Stimulated activated naive CD8-positive, alpha-beta T cell treated with anti-CD3 and anti-CD28 coated beads, Interleukin-15, Interleukin-2, amounts not matched to agents 100 ng/mL and 50 ng/mL, for 24 hours (primary cell): ENCODE measurements around the gene DZIP3.

Experiments used
- H3K27ac Mint-ChIP-seq: one replicate; pipeline ENCODE4 v1.8.0; 2021; ENCODE audit warnings: mild to moderate bottlenecking, mixed read lengths
- H3K27me3 Mint-ChIP-seq: one replicate; pipeline ENCODE4 v1.8.0; 2021; ENCODE audit warnings: mixed read lengths
- H3K36me3 Mint-ChIP-seq: one replicate; pipeline ENCODE4 v1.8.0; 2021; ENCODE audit warnings: low read depth, mixed read lengths
- H3K4me1 Mint-ChIP-seq: one replicate; pipeline ENCODE4 v1.8.0; 2021; ENCODE audit warnings: low read depth, mixed read lengths
- H3K4me3 Mint-ChIP-seq: one replicate; pipeline ENCODE4 v1.8.0; 2021; ENCODE audit warnings: mild to moderate bottlenecking, mixed read lengths
- H3K9me3 Mint-ChIP-seq: one replicate; pipeline ENCODE4 v1.8.0; 2021; ENCODE audit warnings: mixed read lengths

The DZIP3 gene

DNA sequence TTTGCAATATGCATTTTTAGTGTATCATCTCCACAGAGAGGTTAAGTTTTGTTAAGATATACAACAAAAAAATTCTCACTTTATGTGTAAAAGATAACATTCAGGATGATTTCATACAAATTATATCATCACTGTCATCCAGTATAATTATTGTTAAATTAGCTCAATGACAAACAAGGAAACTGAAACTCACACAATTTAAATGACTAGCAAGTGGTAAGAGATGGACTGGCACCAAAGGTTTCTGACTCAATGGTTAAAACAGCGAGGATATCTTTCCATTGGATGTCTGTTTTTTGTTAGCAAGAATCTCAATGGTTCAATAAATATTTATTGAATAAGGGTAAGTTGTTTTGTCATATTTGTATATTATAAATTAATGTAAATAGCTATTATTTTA lies 22.9 kb upstream of the DZIP3 start:
- Mint-ChIP-seq H3K27me3 (no peaks in the 10 kb centered on the region), H3K4me3 (no peak overlapping the region), H3K4me1 (no peaks in the 10 kb centered on the region), H3K36me3 (peaks cover 64% of the 10 kb centered on the region), H3K27ac (no peak overlapping the region), H3K9me3 (no peaks in the 10 kb centered on the region)

DNA sequence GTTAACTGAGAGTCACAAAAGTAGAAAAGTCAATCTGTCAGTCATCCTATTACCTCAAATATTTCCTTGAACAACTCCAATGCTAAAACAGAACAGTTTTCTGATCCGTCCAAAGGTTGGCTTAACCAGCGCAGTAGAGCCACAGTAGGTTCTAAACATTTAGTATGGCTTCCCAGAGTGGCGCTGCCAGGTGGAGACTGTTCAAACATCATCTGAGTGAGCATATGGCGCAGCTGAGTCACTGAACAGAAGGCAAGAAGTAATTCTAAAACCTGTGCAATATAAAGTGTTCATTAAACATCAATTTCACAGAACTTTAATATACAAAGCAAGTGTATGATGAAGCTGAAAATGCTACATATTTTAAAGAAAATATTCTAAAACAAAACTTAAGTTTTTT lies 20.2 kb upstream of the DZIP3 start:
- H3K4me3 Mint-ChIP-seq, result no peak overlapping the region
- no peak overlapping the region for H3K27ac Mint-ChIP-seq
- no peaks in the 10 kb centered on the region for H3K4me1 Mint-ChIP-seq
- H3K27me3 Mint-ChIP-seq, result no peaks in the 10 kb centered on the region
- H3K36me3 Mint-ChIP-seq, result peaks cover 73% of the 10 kb centered on the region
- H3K9me3 Mint-ChIP-seq, result no peaks in the 10 kb centered on the region

DNA sequence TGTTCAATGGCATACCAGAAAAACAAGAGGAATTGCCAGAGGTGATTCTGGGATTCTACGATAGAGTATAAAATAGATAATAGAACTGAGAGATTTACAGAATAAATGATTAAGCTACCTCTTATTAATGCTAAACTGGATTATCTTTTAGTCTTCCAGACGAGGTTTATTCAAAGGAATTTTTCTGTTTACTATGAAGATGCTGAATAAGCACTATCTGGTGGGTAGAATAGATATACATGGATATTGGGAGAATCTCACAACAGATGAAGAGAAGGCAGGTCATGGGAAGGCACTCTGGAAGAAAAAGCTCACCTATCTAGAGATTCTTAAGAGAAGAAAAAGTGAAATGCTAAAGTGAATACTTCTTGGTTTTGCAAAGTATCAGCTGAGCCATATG lies 11.5 kb upstream of the DZIP3 start:
- H3K27ac Mint-ChIP-seq, result no peak overlapping the region
- H3K4me3 Mint-ChIP-seq, result no peak overlapping the region
- peaks cover 8% of the 10 kb centered on the region for H3K4me1 Mint-ChIP-seq
- H3K36me3 Mint-ChIP-seq, result peaks cover 72% of the 10 kb centered on the region
- no peaks in the 10 kb centered on the region for H3K27me3 Mint-ChIP-seq
- H3K9me3 Mint-ChIP-seq, result no peaks in the 10 kb centered on the region

DNA sequence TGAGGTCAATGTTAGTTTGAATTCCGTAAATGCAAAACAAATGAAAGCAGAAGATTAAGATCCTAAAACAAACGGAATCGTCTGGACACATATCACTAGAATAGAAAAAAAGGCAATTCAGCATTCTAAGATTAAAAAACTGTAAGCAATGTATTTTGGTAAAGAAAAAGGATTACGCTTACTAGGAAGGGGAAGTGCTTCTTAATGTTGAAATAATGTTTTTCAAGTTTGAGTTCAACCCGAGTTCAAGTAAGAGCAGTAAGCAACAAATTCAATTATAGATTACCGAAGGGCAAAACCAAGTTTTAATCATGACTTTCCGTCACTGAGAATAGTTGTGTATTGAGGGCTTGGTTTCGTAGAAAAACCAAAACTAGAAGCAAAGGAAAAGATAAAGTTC lies 921 bp upstream of the DZIP3 start:
- no peaks in the 10 kb centered on the region for H3K9me3 Mint-ChIP-seq
- no peaks in the 10 kb centered on the region for H3K27me3 Mint-ChIP-seq
- peaks cover 25% of the 10 kb centered on the region for H3K36me3 Mint-ChIP-seq
- peak overlapping the region; percentile 96 for H3K4me3 Mint-ChIP-seq
- peaks cover 42% of the 10 kb centered on the region for H3K4me1 Mint-ChIP-seq
- peak overlapping the region; percentile 97 for H3K27ac Mint-ChIP-seq

DNA sequence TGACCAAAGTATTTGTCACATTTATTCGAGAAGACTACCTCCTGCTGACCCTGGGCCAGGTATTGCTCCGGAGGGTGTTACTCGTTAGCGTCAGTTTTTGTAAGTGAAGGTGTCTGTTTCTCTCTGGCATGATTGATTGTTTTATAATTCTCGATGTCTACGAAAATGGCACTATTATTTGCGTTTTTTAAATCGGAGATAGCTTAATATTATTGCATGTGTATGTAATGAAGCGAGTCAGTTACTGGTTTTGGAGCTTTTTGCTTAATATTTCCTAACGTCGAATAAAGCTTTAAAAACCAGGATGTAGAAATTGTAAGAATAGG lies 439 bp downstream of the DZIP3 start:
- H3K9me3 Mint-ChIP-seq, result no peaks in the 10 kb centered on the region
- no peaks in the 10 kb centered on the region for H3K27me3 Mint-ChIP-seq
- H3K27ac Mint-ChIP-seq, result peak overlapping the region; percentile 97
- H3K4me1 Mint-ChIP-seq, result peaks cover 42% of the 10 kb centered on the region
- H3K4me3 Mint-ChIP-seq, result peak overlapping the region; percentile 96
- peaks cover 15% of the 10 kb centered on the region for H3K36me3 Mint-ChIP-seq

DNA sequence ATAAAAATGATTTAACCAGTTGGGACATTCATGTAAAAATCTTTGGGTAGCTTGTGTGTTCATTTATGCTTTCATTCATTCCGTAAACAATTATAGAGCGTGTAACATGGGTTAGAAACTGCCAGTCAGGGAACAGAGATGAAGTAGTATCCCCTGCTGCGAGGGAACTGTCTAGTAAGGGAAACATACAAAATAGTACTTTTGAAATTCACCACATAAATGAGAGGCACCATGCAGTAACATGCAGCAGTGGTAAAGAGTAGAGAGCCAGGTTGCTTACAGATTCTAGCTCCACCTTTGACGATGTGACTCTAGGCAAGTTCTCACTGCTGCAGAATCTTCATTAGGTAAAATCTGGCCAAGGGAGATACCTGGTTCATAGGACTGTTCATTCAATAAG lies 938 bp downstream of the DZIP3 start:
- Mint-ChIP-seq H3K27ac (peak overlapping the region; percentile 97), H3K36me3 (peaks cover 10% of the 10 kb centered on the region), H3K27me3 (no peaks in the 10 kb centered on the region), H3K9me3 (no peaks in the 10 kb centered on the region), H3K4me1 (peaks cover 42% of the 10 kb centered on the region), H3K4me3 (peak overlapping the region; percentile 96)

DNA sequence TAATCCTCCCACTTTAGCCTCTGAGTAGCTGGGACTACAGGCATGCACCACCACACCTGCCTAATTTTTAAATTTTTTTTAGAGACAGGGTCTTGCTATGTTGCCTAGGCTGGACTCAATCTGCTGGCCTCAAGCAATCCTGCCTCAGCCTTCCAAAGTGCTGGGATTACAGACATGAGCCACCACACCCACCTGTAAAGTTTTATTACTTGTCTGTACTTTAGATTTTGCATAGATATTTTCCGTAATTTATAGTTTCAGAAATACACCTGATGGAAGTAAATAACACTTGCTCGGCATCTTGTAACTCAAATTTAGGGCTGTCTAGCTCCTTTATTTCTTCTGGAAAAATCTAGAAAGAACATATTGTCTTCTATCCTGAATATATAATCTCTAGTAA lies 5.8 kb downstream of the DZIP3 start:
- H3K4me3 Mint-ChIP-seq, result no peak overlapping the region
- no peaks in the 10 kb centered on the region for H3K27me3 Mint-ChIP-seq
- no peaks in the 10 kb centered on the region for H3K36me3 Mint-ChIP-seq
- peaks cover 36% of the 10 kb centered on the region for H3K4me1 Mint-ChIP-seq
- H3K9me3 Mint-ChIP-seq, result no peaks in the 10 kb centered on the region
- H3K27ac Mint-ChIP-seq, result no peak overlapping the region

DNA sequence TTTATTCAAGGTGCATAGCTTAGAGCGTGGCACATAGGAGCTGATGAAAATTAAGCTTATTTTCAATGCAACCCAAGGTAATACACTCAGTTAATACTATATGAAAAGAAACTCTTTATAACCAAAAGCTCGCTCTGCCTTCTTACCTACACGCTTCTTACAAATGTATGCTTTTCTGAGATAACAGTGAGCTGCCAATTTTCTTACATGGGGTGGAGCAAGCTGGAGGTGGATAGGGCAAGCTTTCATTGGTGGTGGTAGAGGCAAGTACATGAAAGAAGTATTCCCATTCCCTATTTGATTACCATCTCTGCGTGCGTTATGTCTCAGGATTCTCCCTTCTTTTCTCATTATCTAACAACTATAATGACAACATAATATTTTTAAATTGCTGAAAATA lies 8.9 kb downstream of the DZIP3 start:
- Mint-ChIP-seq H3K9me3 (no peaks in the 10 kb centered on the region), H3K27me3 (no peaks in the 10 kb centered on the region), H3K4me3 (no peak overlapping the region), H3K4me1 (peaks cover 37% of the 10 kb centered on the region), H3K27ac (no peak overlapping the region), H3K36me3 (peaks cover 7% of the 10 kb centered on the region)

DNA sequence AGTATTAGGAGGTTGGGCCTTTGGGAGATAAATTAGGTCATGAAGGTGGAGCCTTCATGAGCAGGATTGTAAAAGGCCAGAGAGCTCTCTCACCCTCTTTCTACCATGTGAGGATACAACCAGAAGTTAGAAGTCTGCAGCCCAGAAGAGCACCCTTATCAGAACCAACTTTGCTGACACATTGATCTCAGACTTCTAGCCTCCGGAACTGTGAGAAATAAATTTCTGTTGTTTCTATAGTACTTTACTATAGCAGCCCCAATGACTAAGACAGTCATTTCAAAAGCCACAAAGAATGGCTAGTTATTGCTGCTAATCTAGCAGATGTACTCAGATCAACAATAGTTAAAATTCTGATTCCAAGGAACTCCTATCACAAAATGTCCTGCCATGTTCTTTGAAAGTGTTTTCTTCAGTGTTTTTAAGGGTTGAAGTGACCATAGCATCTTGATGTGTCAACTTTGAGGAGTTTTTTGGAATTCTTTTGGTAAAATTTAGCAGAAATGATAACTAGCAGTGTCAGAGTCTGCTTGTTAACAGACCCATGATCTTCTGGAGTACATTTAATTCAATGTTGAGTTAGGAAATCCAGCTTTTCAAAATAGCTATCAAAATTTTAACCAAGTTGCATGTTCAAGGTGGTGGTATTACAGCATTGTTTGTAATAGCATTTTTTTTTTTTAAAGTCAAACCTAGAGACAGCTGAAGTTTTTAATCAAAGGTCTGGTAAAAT lies 10.3 kb downstream of the DZIP3 start:
- Mint-ChIP-seq H3K27me3 (no peaks in the 10 kb centered on the region), H3K9me3 (no peaks in the 10 kb centered on the region), H3K4me1 (peaks cover 51% of the 10 kb centered on the region), H3K27ac (no peak overlapping the region), H3K4me3 (no peak overlapping the region), H3K36me3 (peaks cover 7% of the 10 kb centered on the region)

DNA sequence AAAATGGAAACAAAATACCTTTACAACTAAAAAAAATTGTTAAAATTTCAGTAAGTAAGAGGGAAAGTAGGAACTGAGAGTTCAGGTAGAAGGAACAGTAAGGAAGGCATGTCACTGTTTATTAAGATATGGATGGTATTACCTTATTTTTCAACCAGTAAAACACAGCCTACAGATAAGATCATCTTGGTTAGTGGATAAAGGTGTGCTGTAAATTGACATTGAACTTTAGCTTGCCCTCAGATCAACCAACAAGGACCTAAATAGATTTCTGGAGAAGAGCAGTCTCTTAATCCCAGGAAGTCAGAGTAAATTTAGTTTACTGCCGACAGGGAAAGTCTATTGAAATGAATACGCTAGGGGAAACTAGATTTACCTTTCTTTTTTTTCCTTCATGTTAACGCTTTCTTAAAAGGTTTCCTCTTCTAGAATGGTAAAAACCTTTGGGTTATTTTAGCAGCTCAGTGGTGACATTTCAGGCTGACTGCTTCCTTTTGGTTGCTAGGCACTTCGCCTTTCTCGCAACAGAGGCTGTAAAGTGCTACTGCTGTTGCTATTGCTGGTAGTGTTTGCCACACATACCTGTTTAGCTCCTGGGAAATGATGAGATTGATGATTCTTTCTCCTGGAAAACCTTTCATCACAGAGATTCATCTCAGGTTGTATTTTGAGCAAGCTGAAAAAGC lies 12.9 kb downstream of the DZIP3 start:
- H3K4me1 Mint-ChIP-seq, result peaks cover 53% of the 10 kb centered on the region
- peaks cover 15% of the 10 kb centered on the region for H3K36me3 Mint-ChIP-seq
- peak overlapping the region; percentile 41 for H3K4me3 Mint-ChIP-seq
- H3K27me3 Mint-ChIP-seq, result no peaks in the 10 kb centered on the region
- peak overlapping the region; percentile 87 for H3K27ac Mint-ChIP-seq
- H3K9me3 Mint-ChIP-seq, result no peaks in the 10 kb centered on the region

DNA sequence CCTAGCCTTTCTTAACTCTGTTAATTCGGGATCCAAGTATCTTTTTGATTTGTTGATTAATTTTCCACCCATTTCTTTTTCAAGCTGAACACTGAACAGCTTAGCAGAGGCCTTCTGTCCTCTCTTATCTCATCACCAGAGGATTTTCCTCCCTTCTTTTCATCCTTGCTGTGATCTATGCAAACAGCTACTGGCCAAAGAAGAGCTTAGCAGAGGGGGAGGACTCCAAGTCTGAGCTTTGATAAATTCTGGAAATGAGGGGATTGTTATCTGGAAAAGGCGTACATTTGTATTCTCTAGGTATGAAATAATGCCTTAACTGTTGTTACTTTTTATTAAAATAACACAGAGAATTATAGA lies 13.4 kb downstream of the DZIP3 start:
- H3K36me3 Mint-ChIP-seq, result peaks cover 18% of the 10 kb centered on the region

DNA sequence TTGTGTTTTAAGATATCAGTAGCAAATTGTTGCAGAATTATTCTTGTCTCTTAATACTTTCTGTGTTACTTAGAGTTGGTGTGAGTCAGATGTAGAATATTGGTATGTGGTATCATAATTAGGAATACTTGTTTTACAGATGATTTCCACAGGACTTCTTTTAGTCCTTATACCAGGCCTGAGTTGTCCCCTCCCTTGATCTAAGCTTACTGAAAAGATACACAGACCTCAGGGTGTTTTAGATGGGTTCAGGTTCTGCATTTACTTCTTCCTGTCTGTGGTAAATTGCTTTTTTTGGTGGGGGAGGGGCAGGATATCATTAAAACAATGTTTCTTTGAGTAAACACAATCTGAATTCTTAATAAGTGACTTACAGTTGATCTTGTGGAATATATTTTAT lies 14.2 kb downstream of the DZIP3 start:
- peaks cover 21% of the 10 kb centered on the region for H3K36me3 Mint-ChIP-seq
- peaks cover 53% of the 10 kb centered on the region for H3K4me1 Mint-ChIP-seq
- peak overlapping the region; percentile 41 for H3K4me3 Mint-ChIP-seq
- H3K27ac Mint-ChIP-seq, result peak overlapping the region; percentile 73
- no peaks in the 10 kb centered on the region for H3K9me3 Mint-ChIP-seq
- no peaks in the 10 kb centered on the region for H3K27me3 Mint-ChIP-seq

More for the DNA sequence above, 13.4 kb downstream of the DZIP3 start:
- Mint-ChIP-seq H3K9me3 (no peaks in the 10 kb centered on the region), H3K4me3 (peak overlapping the region; percentile 41), H3K4me1 (peaks cover 53% of the 10 kb centered on the region), H3K27ac (peak overlapping the region; percentile 87), H3K27me3 (no peaks in the 10 kb centered on the region)

DNA sequence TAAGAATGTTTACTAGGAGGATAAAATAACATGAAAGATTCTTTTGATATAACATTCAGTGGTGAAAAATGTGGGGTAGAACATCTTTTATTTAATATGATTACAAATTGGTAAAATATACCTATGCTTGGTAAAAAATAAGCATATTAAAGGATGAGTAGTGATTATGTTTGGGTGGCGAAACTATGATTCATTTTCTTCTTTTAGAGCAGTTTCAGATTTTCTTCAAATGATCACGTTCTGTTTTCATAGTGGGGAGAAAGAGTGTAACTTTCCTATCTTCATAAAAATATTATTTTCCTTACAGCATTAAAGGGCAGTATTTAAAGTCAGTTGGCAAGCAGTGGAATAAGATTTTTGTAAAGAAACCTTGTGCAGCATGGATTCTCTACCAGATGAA lies 15.5 kb downstream of the DZIP3 start:
- peaks cover 46% of the 10 kb centered on the region for H3K4me1 Mint-ChIP-seq
- H3K27ac Mint-ChIP-seq, result no peak overlapping the region
- H3K27me3 Mint-ChIP-seq, result no peaks in the 10 kb centered on the region
- H3K9me3 Mint-ChIP-seq, result no peaks in the 10 kb centered on the region
- no peak overlapping the region for H3K4me3 Mint-ChIP-seq
- H3K36me3 Mint-ChIP-seq, result peaks cover 32% of the 10 kb centered on the region

DNA sequence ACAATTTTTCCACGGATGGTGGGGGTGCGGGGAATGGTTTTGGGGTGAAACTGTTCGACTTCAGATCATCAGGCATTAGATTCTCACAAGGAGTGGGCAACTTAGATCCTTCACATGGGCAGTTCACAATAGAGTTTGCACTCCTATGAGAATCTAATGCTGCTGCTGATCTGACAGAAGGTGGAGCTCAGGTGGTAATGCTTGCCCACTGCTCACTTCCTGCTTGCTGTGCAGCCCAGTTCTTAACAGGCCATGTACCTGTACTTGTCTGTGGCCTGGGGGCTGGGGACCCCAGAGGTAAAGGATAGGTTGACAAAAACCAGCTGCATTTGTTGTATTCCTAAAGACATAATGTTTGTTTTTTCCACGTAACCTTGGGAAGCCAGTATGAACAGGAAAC lies 16.0 kb downstream of the DZIP3 start:
- no peaks in the 10 kb centered on the region for H3K27me3 Mint-ChIP-seq
- H3K4me3 Mint-ChIP-seq, result no peak overlapping the region
- H3K4me1 Mint-ChIP-seq, result peaks cover 45% of the 10 kb centered on the region
- H3K36me3 Mint-ChIP-seq, result peaks cover 35% of the 10 kb centered on the region
- H3K9me3 Mint-ChIP-seq, result no peaks in the 10 kb centered on the region
- H3K27ac Mint-ChIP-seq, result no peak overlapping the region

DNA sequence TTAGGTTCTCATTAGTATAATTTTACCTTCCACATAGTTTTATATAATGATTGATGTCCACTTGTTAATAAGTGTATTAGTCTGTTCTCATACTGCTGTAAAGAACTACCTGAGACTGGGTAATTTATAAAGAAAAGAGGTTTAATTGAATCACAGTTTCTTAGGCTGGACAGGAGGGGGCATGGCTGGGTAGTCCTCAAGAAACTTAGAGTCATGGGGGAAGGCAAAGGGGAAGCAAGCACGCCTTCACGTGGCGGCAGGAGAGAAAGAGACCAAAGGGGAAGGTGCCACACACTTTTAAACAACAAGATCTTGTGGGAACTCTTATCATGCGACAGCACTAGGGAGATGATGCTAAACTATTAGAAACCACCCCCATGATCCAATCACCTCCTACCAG lies 19.2 kb downstream of the DZIP3 start:
- peaks cover 23% of the 10 kb centered on the region for H3K4me1 Mint-ChIP-seq
- H3K36me3 Mint-ChIP-seq, result peaks cover 33% of the 10 kb centered on the region
- no peak overlapping the region for H3K27ac Mint-ChIP-seq
- no peak overlapping the region for H3K4me3 Mint-ChIP-seq
- H3K27me3 Mint-ChIP-seq, result no peaks in the 10 kb centered on the region
- no peaks in the 10 kb centered on the region for H3K9me3 Mint-ChIP-seq

DNA sequence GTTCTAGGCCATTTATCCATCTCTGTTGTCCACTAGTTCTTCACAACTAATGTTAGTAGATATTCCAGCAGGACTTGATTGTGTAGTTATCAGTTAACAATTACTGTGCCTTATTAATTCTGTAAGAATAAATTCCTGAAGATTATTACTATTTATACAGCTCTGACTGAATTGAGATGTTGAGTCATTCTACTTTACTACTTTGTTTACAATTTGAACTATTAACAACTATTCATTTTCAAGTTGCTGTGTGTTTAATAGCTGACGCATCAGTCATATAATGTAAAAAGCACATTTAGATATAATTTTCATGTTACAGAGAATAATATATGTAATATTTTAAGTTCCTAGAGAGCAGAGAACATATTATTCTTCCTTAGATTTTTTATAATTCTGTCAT lies 21.1 kb downstream of the DZIP3 start:
- Mint-ChIP-seq H3K4me1 (peaks cover 4% of the 10 kb centered on the region), H3K4me3 (no peak overlapping the region), H3K9me3 (no peaks in the 10 kb centered on the region), H3K27me3 (no peaks in the 10 kb centered on the region), H3K36me3 (peaks cover 33% of the 10 kb centered on the region), H3K27ac (no peak overlapping the region)
